GM12878 (cell line): Measurements from ENCODE around the gene KRTAP5-6. TPM values are rescaled to one million over a fixed set of nuclear protein-coding genes. Genes with fewer than 3 reads are reported as not detected.

Source experiments
- ATAC-seq: fragments of 200-7000 bp; cut with Tn5 transposase; 3 replicates; pipeline ENCODE4 v1.9.1; 2020; ENCODE audit warnings: mild to moderate bottlenecking, moderate library complexity
- BruUV-seq: library from RNA; stranded (reverse); fragments of 400-500 nt; replicated peaks from 2 replicates; lab custom pipeline; 2021; lab: Mats Ljungman, UMichigan
- CTCF ChIA-PET: fragments of 300-600 bp; sonication (Branson Sonifier 250); formaldehyde crosslinking; extraction: SDS; loops from one replicate; lab custom pipeline; 2021; ENCODE audit warnings: inconsistent platforms; lab: Yijun Ruan, JAX
- POLR2A ChIA-PET: fragments of 350-600 bp; formaldehyde crosslinking; extraction: SDS; loops from one replicate; lab custom pipeline; 2021; ENCODE audit warnings: inconsistent platforms; lab: Charles Lee
- RAD21 ChIA-PET: fragments of 300-600 bp; sonication (Branson Sonifier 250); formaldehyde crosslinking; loops from one replicate; lab custom pipeline; 2023; ENCODE audit warnings: antibody characterized with exemption; ENCODE audit not compliant: unreplicated experiment; lab: Charles Lee
- SMC1A ChIA-PET: fragments of 300-600 bp; sonication (Branson Sonifier 250); formaldehyde crosslinking; loops from one replicate; lab custom pipeline; 2023; ENCODE audit not compliant: unreplicated experiment, uncharacterized antibody; lab: Charles Lee
- DNase-seq: peaks from one replicate; pipeline ENCODE4 v3.0.0-alpha.2; 2011; ENCODE audit warnings: low read depth, low spot score
- FAIRE-seq: peaks from 3 replicates; lab custom pipeline; 2011; peaks lifted over from hg19 to GRCh38; lab: Jason Lieb, UNC
- H2AFZ ChIP-seq: 2 replicates; pipeline ENCODE4 v1.6.0; 2011; ENCODE audit warnings: low read depth, low read length, control low read depth; ENCODE audit not compliant: control insufficient read depth
- H3K27ac ChIP-seq: 2 replicates; pipeline ENCODE4 v1.5.1; 2011; ENCODE audit warnings: control low read depth; ENCODE audit not compliant: control insufficient read depth, insufficient read depth
- H3K27me3 ChIP-seq, 2 experiments: replicated peaks in 1 of 2; 2 replicates each; pipeline versions ENCODE4 v1.6.0 to v1.6.1; 2011; ENCODE audit warnings: low read length in 1 of 2; ENCODE audit not compliant: control insufficient read depth in 2 of 2, insufficient read depth in 2 of 2
- H3K36me3 ChIP-seq, 2 experiments: 2 replicates each; pipeline ENCODE4 v1.5.1; 2011; ENCODE audit warnings: low read length in 1 of 2; ENCODE audit not compliant: control insufficient read depth in 2 of 2, insufficient read depth in 2 of 2
- H3K4me1 ChIP-seq: 2 replicates; pipeline ENCODE4 v1.6.1; 2011; ENCODE audit warnings: mild to moderate bottlenecking, low read length, moderate library complexity, mixed read lengths; ENCODE audit not compliant: control insufficient read depth, insufficient read depth
- H3K4me2 ChIP-seq: 2 replicates; pipeline ENCODE4 v1.6.0; 2011; ENCODE audit warnings: control low read depth; ENCODE audit not compliant: control insufficient read depth, insufficient read depth
- H3K4me3 ChIP-seq: fragments of 200-600 bp; sonication (generic); 2 replicates; pipeline ENCODE4 v1.5.1; 2016
- H3K79me2 ChIP-seq: 2 replicates; pipeline ENCODE4 v1.6.0; 2011; ENCODE audit warnings: low read length; ENCODE audit not compliant: control insufficient read depth, insufficient read depth
- H3K9ac ChIP-seq: 2 replicates; pipeline ENCODE4 v1.8.0; 2011; ENCODE audit warnings: low read length, control low read depth, mixed read lengths; ENCODE audit not compliant: control insufficient read depth, insufficient read depth
- H3K9me3 ChIP-seq: replicated peaks from 3 replicates; pipeline ENCODE4 v1.5.1; 2011; ENCODE audit warnings: mild to moderate bottlenecking, low read length; ENCODE audit not compliant: control insufficient read depth, insufficient read depth
- H4K20me1 ChIP-seq: 2 replicates; pipeline ENCODE4 v1.6.0; 2011; ENCODE audit not compliant: control insufficient read depth, insufficient read depth
- BACH1 ChIP-seq: fragments of 450-650 bp; IDR thresholded peaks from 2 replicates; pipeline ENCODE4 v1.6.1; 2017; ENCODE audit warnings: mild to moderate bottlenecking, borderline replicate concordance
- BCL11A ChIP-seq: IDR thresholded peaks from 2 replicates; pipeline ENCODE4 v1.6.1; 2011; ENCODE audit warnings: low read depth, low read length
- BMI1 ChIP-seq: fragments of 450-650 bp; IDR thresholded peaks from 2 replicates; pipeline ENCODE4 v1.6.1; 2016; ENCODE audit warnings: mild to moderate bottlenecking, moderate library complexity, borderline replicate concordance
- CBX5 ChIP-seq: sonication (generic); IDR thresholded peaks from 2 replicates; pipeline ENCODE4 v1.6.1; 2016; ENCODE audit warnings: low read depth, moderate library complexity, mild to moderate bottlenecking, inconsistent platforms
- CHD1 ChIP-seq: IDR thresholded peaks from 2 replicates; pipeline ENCODE4 v1.6.1; 2012; ENCODE audit warnings: low read depth, low read length, improper control_type of control experiment
- HDGF ChIP-seq: fragments of 450-650 bp; IDR thresholded peaks from 2 replicates; pipeline ENCODE4 v1.6.1; 2016; ENCODE audit warnings: antibody characterized with exemption
- IKZF1 ChIP-seq: fragments of 450-650 bp; conservative IDR thresholded peaks from 2 replicates; pipeline ENCODE4 v1.6.1; 2017; ENCODE audit warnings: antibody characterized with exemption, mild to moderate bottlenecking
- MEF2B ChIP-seq: fragments of 450-650 bp; IDR thresholded peaks from 2 replicates; pipeline ENCODE4 v1.6.1; 2018; ENCODE audit warnings: mild to moderate bottlenecking, moderate library complexity; ENCODE audit not compliant: partially characterized antibody, poor library complexity, severe bottlenecking
- MTA3 ChIP-seq: IDR thresholded peaks from 2 replicates; pipeline ENCODE4 v1.6.1; 2012; ENCODE audit warnings: low read length, inconsistent platforms, borderline replicate concordance
- TCF3 ChIP-seq: IDR thresholded peaks from 2 replicates; pipeline ENCODE4 v1.6.1; 2012; ENCODE audit warnings: low read depth, mild to moderate bottlenecking, low read length, borderline replicate concordance; ENCODE audit not compliant: insufficient read depth
- ZNF24 ChIP-seq: fragments of 450-650 bp; IDR thresholded peaks from 2 replicates; pipeline ENCODE4 v1.6.1; 2017; ENCODE audit warnings: antibody characterized with exemption, mild to moderate bottlenecking
- ZNF384 ChIP-seq: IDR thresholded peaks from 2 replicates; pipeline ENCODE4 v1.6.1; 2012; ENCODE audit warnings: low read depth, mild to moderate bottlenecking, low read length, improper control_type of control experiment, borderline replicate concordance
- ZZZ3 ChIP-seq: IDR thresholded peaks from 2 replicates; pipeline ENCODE4 v1.6.1; 2011; ENCODE audit warnings: low read depth; ENCODE audit not compliant: control insufficient read depth, insufficient read length
- WGBS: methylation state at CpG from one replicate; pipeline ENCODE4 v1.1.6; 2016; ENCODE audit warnings: low lambda C conversion rate; ENCODE audit not compliant: insufficient replicate concordance, insufficient coverage; ENCODE audit errors: missing lambda C conversion rate; 5-methylcytosine and 5-hydroxymethylcytosine counted together
- in situ Hi-C: fragments of 300-500 bp; cut with MboI; formaldehyde crosslinking; loops from 9 replicates; pipeline ENCODE4 v1.14.3; 2018; ENCODE audit warnings: mixed read lengths
- intact Hi-C: fragments of 100-400 bp; cut with micrococcal nuclease; formaldehyde crosslinking; loops from one replicate; pipeline ENCODE4 v1.14.2; 2022; ENCODE audit not compliant: unreplicated experiment
- polyA plus RNA-seq, 11 experiments: library from polyadenylated mRNA; depleted of rRNA in 4 of 11; unstranded in 6 of 11; stranded (reverse) in 5 of 11; fragments of >200 nt; fragmentation: Nextera tagmentation in 4 of 11; fragmentation: Illumina TruSeq in 1 of 11; extraction: Ambion mirVana in 4 of 11; extraction: Trizol in 1 of 11; gene quantifications; 1 replicate in 1 of 11; 2 replicates in 10 of 11; pipeline versions ENCODE4 v1.2.1 to v1.2.3, GENCODE V29; 2011 to 2016; ENCODE audit warnings: inconsistent platforms in 2 of 11, missing spikeins in 2 of 11, low read depth in 1 of 11
- total RNA-seq, 4 experiments: library from RNA; depleted of rRNA in 3 of 4; stranded (reverse); fragments of >200 nt in 3 of 4; fragmentation: Illumina TruSeq in 1 of 4; extraction: Trizol in 1 of 4; gene quantifications; 2 replicates each; pipeline versions ENCODE4 v1.2.1 to v1.2.3, GENCODE V29; 2013 to 2021

Gene KRTAP5-6
- total and polyA plus RNA-seq, 10 of the 15 experiments (the other 5 are each of a cell fraction or from before 2014, with no cell fraction given), result not detected

- Histone ChIP-seq H3K27me3 (no peaks in the 10 kb centered on the region), H3K27ac (no peak overlapping the region), H4K20me1 (no peaks in the 10 kb centered on the region), H2AFZ (no peak overlapping the region), H3K4me1 (no peaks in the 10 kb centered on the region), H3K9ac (no peak overlapping the region), H3K79me2 (no peaks in the 10 kb centered on the region), H3K9me3 (peaks cover 2% of the 10 kb centered on the region; the same call in 2 of the 3 replicates), H3K4me2 (no peak overlapping the region), H3K36me3 (no peaks in the 10 kb centered on the region), H3K4me3 (no peak overlapping the region)
- intact Hi-C loops, result no loop called here
- POLR2A ChIA-PET, result no interaction called here
- CTCF ChIA-PET, result no interaction called here
- DNase-seq (no peak), ATAC-seq (no peak), FAIRE-seq (no peak)
- 75% methylated on average over 10 of the region's 10 CpGs for WGBS
- in situ Hi-C loops, result no loop called here
- TF ChIP-seq ZNF384 (no peak), CHD1 (no peak), BMI1 (no peak), ZZZ3 (no peak), BACH1 (no peak), HDGF (no peak), MEF2B (no peak), CBX5 (no peak), IKZF1 (no peak), BCL11A (no peak), MTA3 (no peak), TCF3 (no peak), ZNF24 (no peak)
- RAD21 ChIA-PET, result no interaction called here
- no TSS peak for BruUV-seq
- SMC1A ChIA-PET, result no interaction called here
Measured at GRCh38 chr11:1738380-1738779, 41.4 kb downstream of the KRTAP5-6 start.
